CD4-positive, alpha-beta memory T cell (primary cell): ENCODE data around the gene RNGTT. TPM values are rescaled to one million over a fixed set of nuclear protein-coding genes. Genes with fewer than 3 reads are reported as not detected.

Source experiments
- CTCF ChIA-PET: fragments of 350-600 bp; sonication (Branson Sonifier 250); formaldehyde crosslinking; loops from one replicate; lab custom pipeline; 2021; ENCODE audit warnings: inconsistent platforms; ENCODE audit not compliant: partially characterized antibody; lab: Charles Lee
- POLR2A ChIA-PET: fragments of 350-600 bp; sonication (Branson Sonifier 250); formaldehyde crosslinking; loops from one replicate; lab custom pipeline; 2021; ENCODE audit not compliant: partially characterized antibody; lab: Charles Lee
- DNase-seq, 5 donors: peaks; one replicate each; pipeline versions ENCODE4 v3.0.0 to v3.0.0-alpha.2; 2020 to 2022; ENCODE audit warnings: mixed read lengths in 1 of 5
- H3K27ac ChIP-seq: one replicate; pipeline ENCODE4 v1.7.0; 2013; ENCODE audit warnings: low read depth, low read length
- H3K27me3 ChIP-seq: 2 replicates; pipeline ENCODE4 v1.7.0; 2013; ENCODE audit warnings: mild to moderate bottlenecking, low read length, moderate library complexity; ENCODE audit not compliant: insufficient read depth
- H3K36me3 ChIP-seq: 2 replicates; pipeline ENCODE4 v1.7.0; 2013; ENCODE audit warnings: mild to moderate bottlenecking, low read length, moderate library complexity; ENCODE audit not compliant: insufficient read depth
- H3K4me1 ChIP-seq: 2 replicates; pipeline ENCODE4 v1.7.0; 2013; ENCODE audit warnings: mild to moderate bottlenecking, low read length, moderate library complexity; ENCODE audit not compliant: insufficient read depth
- H3K4me3 ChIP-seq, 2 donors: one replicate each; pipeline ENCODE4 v1.7.0; 2013; ENCODE audit warnings: low read length in 2 of 2, mild to moderate bottlenecking in 1 of 2
- H3K9me3 ChIP-seq, 2 donors: one replicate each; pipeline ENCODE4 v1.7.0; 2013; ENCODE audit warnings: low read length in 2 of 2, control low read depth in 1 of 2; ENCODE audit not compliant: control insufficient read depth in 1 of 2
- H3K27ac Mint-ChIP-seq, 7 donors: one replicate each; pipeline ENCODE4 v1.8.0; 2020 to 2021; ENCODE audit warnings: mixed read lengths in 7 of 7, mild to moderate bottlenecking in 6 of 7, inconsistent platforms in 3 of 7, moderate library complexity in 3 of 7
- H3K27me3 Mint-ChIP-seq, 2 donors: one replicate each; pipeline ENCODE4 v1.8.0; 2020 to 2021; ENCODE audit warnings: mixed read lengths in 2 of 2
- H3K36me3 Mint-ChIP-seq, 2 donors: one replicate each; pipeline ENCODE4 v1.8.0; 2020 to 2021; ENCODE audit warnings: mixed read lengths in 2 of 2, inconsistent platforms in 1 of 2, mild to moderate bottlenecking in 1 of 2
- H3K4me1 Mint-ChIP-seq, 4 donors: one replicate each; pipeline ENCODE4 v1.8.0; 2020 to 2021; ENCODE audit warnings: mixed read lengths in 4 of 4, mild to moderate bottlenecking in 1 of 4
- H3K4me3 Mint-ChIP-seq, 8 donors: one replicate each; pipeline ENCODE4 v1.8.0; 2020 to 2021; ENCODE audit warnings: mixed read lengths in 8 of 8, mild to moderate bottlenecking in 7 of 8, moderate library complexity in 6 of 8, inconsistent platforms in 3 of 8
- H3K9me3 Mint-ChIP-seq, 8 donors: one replicate each; pipeline ENCODE4 v1.8.0; 2020 to 2021; ENCODE audit warnings: mixed read lengths in 8 of 8, mild to moderate bottlenecking in 5 of 8, inconsistent platforms in 3 of 8, moderate library complexity in 1 of 8
- intact Hi-C: fragments of 100-400 bp; cut with micrococcal nuclease; formaldehyde crosslinking; loops from one replicate; pipeline ENCODE4 v1.15.1; 2023
- polyA plus RNA-seq, 2 donors: library from polyadenylated mRNA; unstranded; fragments of 300-500 nt; fragmentation: Illumina TruSeq; gene quantifications; one replicate each; pipeline ENCODE4 v1.2.3, GENCODE V29; 2021
- total RNA-seq, 2 experiments: library from RNA; stranded (reverse); gene quantifications; one replicate each; pipeline ENCODE4 v1.2.3, GENCODE V29; 2021

The RNGTT gene
- total and polyA plus RNA-seq, 4 experiments from 2014 or later, result 17.3 to 21.8 (median 19.1) TPM

- no peaks in the 10 kb centered on the region for H3K27me3 Mint-ChIP-seq
- intact Hi-C loops, result no loop called here
- CTCF ChIA-PET, result no interaction called here
These were observed 307.8 kb downstream of the RNGTT start for GRCh38 chr6:88655586-88655985.

GRCh38 chr6:88653936-88654335 lies 309.5 kb downstream of the RNGTT start:
- Histone ChIP-seq H3K4me1 (no peaks in the 10 kb centered on the region), H3K27me3 (no peaks in the 10 kb centered on the region), H3K9me3 (no peaks in the 10 kb centered on the region), H3K36me3 (no peaks in the 10 kb centered on the region), H3K27ac (no peak overlapping the region), H3K4me3 (no peak overlapping the region)
- intact Hi-C loops, result no loop called here
- H3K27ac Mint-ChIP-seq, result no peak overlapping the region
- DNase-seq, result no peak
- H3K36me3 Mint-ChIP-seq, result peaks cover 20 to 43% of the 10 kb centered on the region in 2 donors
- H3K27me3 Mint-ChIP-seq, result no peaks in the 10 kb centered on the region
- CTCF ChIA-PET, result no interaction called here
- peaks cover 2 to 21% (median 10%) of the 10 kb centered on the region in 8 donors for H3K9me3 Mint-ChIP-seq
- H3K4me3 Mint-ChIP-seq, result no peak overlapping the region
- POLR2A ChIA-PET, result no interaction called here
- peaks cover 0 to 1% (median 0%) of the 10 kb centered on the region in 4 donors for H3K4me1 Mint-ChIP-seq

More at GRCh38 chr6:88655586-88655985, 307.8 kb downstream of the RNGTT start:
- Histone ChIP-seq H3K4me1 (no peaks in the 10 kb centered on the region), H3K4me3 (no peak overlapping the region), H3K27ac (no peak overlapping the region), H3K27me3 (no peaks in the 10 kb centered on the region), H3K36me3 (no peaks in the 10 kb centered on the region), H3K9me3 (no peaks in the 10 kb centered on the region)
- peaks cover 0 to 35% (median 23%) of the 10 kb centered on the region in 8 donors for H3K9me3 Mint-ChIP-seq
- no peak overlapping the region for H3K27ac Mint-ChIP-seq
- no peak overlapping the region for H3K4me3 Mint-ChIP-seq
- DNase-seq, result no peak
- POLR2A ChIA-PET, result no interaction called here
- H3K36me3 Mint-ChIP-seq, result peaks cover 33 to 51% of the 10 kb centered on the region in 2 donors
- peaks cover 0 to 6% (median 0%) of the 10 kb centered on the region in 4 donors for H3K4me1 Mint-ChIP-seq

- Mint-ChIP-seq H3K27me3 (no peaks in the 10 kb centered on the region), H3K9me3 (peaks cover 0 to 4% (median 2%) of the 10 kb centered on the region in 8 donors), H3K4me3 (no peak overlapping the region), H3K36me3 (peaks cover 12 to 30% of the 10 kb centered on the region in 2 donors), H3K27ac (no peak overlapping the region), H3K4me1 (peaks cover 0 to 4% (median 1%) of the 10 kb centered on the region in 4 donors)
- Histone ChIP-seq H3K4me1 (no peaks in the 10 kb centered on the region), H3K27ac (no peak overlapping the region), H3K36me3 (no peaks in the 10 kb centered on the region), H3K4me3 (no peak overlapping the region), H3K9me3 (no peaks in the 10 kb centered on the region), H3K27me3 (no peaks in the 10 kb centered on the region)
- intact Hi-C loops, result no loop called here
- CTCF ChIA-PET, result no interaction called here
- POLR2A ChIA-PET, result no interaction called here
- no peak for DNase-seq
These were observed 312.0 kb downstream of the RNGTT start for GRCh38 chr6:88651400-88651799.

GRCh38 chr6:88650979-88651378 lies 312.4 kb downstream of the RNGTT start:
- Histone ChIP-seq H3K4me1 (no peaks in the 10 kb centered on the region), H3K36me3 (no peaks in the 10 kb centered on the region), H3K4me3 (no peak overlapping the region), H3K27ac (no peak overlapping the region), H3K27me3 (no peaks in the 10 kb centered on the region), H3K9me3 (no peaks in the 10 kb centered on the region)
- intact Hi-C loops, result no loop called here
- DNase-seq, result no peak
- Mint-ChIP-seq H3K4me1 (peaks cover 0 to 4% (median 1%) of the 10 kb centered on the region in 4 donors), H3K9me3 (peaks cover 0 to 5% (median 2%) of the 10 kb centered on the region in 8 donors), H3K36me3 (peaks cover 12 to 28% of the 10 kb centered on the region in 2 donors), H3K27me3 (no peaks in the 10 kb centered on the region), H3K27ac (no peak overlapping the region), H3K4me3 (no peak overlapping the region)
- POLR2A ChIA-PET, result no interaction called here
- CTCF ChIA-PET, result no interaction called here

GRCh38 chr6:88650029-88650619 lies 313.3 kb downstream of the RNGTT start:
- Mint-ChIP-seq H3K36me3 (peaks cover 12 to 28% of the 10 kb centered on the region in 2 donors), H3K4me3 (no peak overlapping the region), H3K9me3 (peaks cover 0 to 8% (median 2%) of the 10 kb centered on the region in 8 donors), H3K27ac (no peak overlapping the region), H3K27me3 (no peaks in the 10 kb centered on the region), H3K4me1 (peaks cover 0 to 4% (median 1%) of the 10 kb centered on the region in 4 donors)
- ChIA-PET POLR2A (no interaction called here), CTCF (no interaction called here)
- intact Hi-C loops, result no loop called here
- Histone ChIP-seq H3K4me3 (no peak overlapping the region), H3K4me1 (no peaks in the 10 kb centered on the region), H3K27me3 (no peaks in the 10 kb centered on the region), H3K27ac (no peak overlapping the region), H3K36me3 (no peaks in the 10 kb centered on the region), H3K9me3 (no peaks in the 10 kb centered on the region)
- DNase-seq, result no peak

GRCh38 chr6:88641178-88641903 lies 322.1 kb downstream of the RNGTT start:
- H3K4me1 Mint-ChIP-seq, result peaks cover 0 to 6% (median 2%) of the 10 kb centered on the region in 4 donors
- no peaks in the 10 kb centered on the region for H3K36me3 ChIP-seq
- H3K4me3 Mint-ChIP-seq, result no peak overlapping the region
- ChIA-PET CTCF (interaction anchor here (0.7 kb wide), 1 partner anchor 630 kb away, joined by 3 read pairs; no protein-coding TSS in a partner anchor), POLR2A (interaction anchor here (0.8 kb wide), 1 partner anchor 13 kb away, joined by 3 read pairs; no protein-coding TSS in a partner anchor)
- H3K9me3 ChIP-seq, result no peaks in the 10 kb centered on the region
- H3K36me3 Mint-ChIP-seq, result no peaks in the 10 kb centered on the region
- intact Hi-C loops, result no loop called here
- no peak for DNase-seq
- H3K9me3 Mint-ChIP-seq, result peaks cover 0 to 5% (median 0%) of the 10 kb centered on the region in 8 donors
- H3K27ac ChIP-seq, result no peak overlapping the region
- H3K27me3 ChIP-seq, result no peaks in the 10 kb centered on the region
- peak overlapping the region in 1 of 7 donors; percentile 10 for H3K27ac Mint-ChIP-seq
- no peak overlapping the region for H3K4me3 ChIP-seq
- H3K4me1 ChIP-seq, result no peaks in the 10 kb centered on the region
- H3K27me3 Mint-ChIP-seq, result no peaks in the 10 kb centered on the region

GRCh38 chr6:88637761-88638545 lies 325.5 kb downstream of the RNGTT start:
- no peak for DNase-seq
- H3K9me3 ChIP-seq, result no peaks in the 10 kb centered on the region
- ChIA-PET POLR2A (no interaction called here), CTCF (no interaction called here)
- H3K27me3 ChIP-seq, result no peaks in the 10 kb centered on the region
- Mint-ChIP-seq H3K36me3 (peaks cover 0 to 13% of the 10 kb centered on the region in 2 donors), H3K4me1 (peaks cover 0 to 3% (median 0%) of the 10 kb centered on the region in 4 donors), H3K9me3 (no peaks in the 10 kb centered on the region), H3K27me3 (no peaks in the 10 kb centered on the region), H3K27ac (no peak overlapping the region), H3K4me3 (no peak overlapping the region)
- intact Hi-C loops, result no loop called here
- H3K36me3 ChIP-seq, result no peaks in the 10 kb centered on the region
- H3K27ac ChIP-seq, result no peak overlapping the region
- no peak overlapping the region for H3K4me3 ChIP-seq
- H3K4me1 ChIP-seq, result no peaks in the 10 kb centered on the region
